NCI-H2196 (cell line): ENCODE measurements around the gene AGTR1.
"Not testable (repeated sequence)": the region's sequence is repeated elsewhere in the genome, so short reads cannot be mapped to it uniquely, and the experiment has no call there.

Experiments
- DNase-seq: peaks from one replicate; lab custom pipeline; 2025; ENCODE audit not compliant: unreplicated experiment; lab: John Stamatoyannopoulos, UW

Gene AGTR1

GRCh38 chr3:148757238-148758215, 59.8 kb downstream of the AGTR1 start:
- DNase-seq: no peak

GRCh38 chr3:148758303-148758884, 60.7 kb downstream of the AGTR1 start:
- no peak for DNase-seq

GRCh38 chr3:148759430-148759829, 61.7 kb downstream of the AGTR1 start:
- DNase-seq: no peak

GRCh38 chr3:148763156-148763680, 65.5 kb downstream of the AGTR1 start:
- no peak for DNase-seq

- DNase-seq: no peak
These were observed 66.6 kb downstream of the AGTR1 start for GRCh38 chr3:148763986-148764935.

- DNase-seq: no peak
These were observed 74.7 kb downstream of the AGTR1 start for GRCh38 chr3:148772361-148772760.

GRCh38 chr3:148772835-148773234, 75.1 kb downstream of the AGTR1 start:
- DNase-seq: no peak

GRCh38 chr3:148773805-148774204, 76.1 kb downstream of the AGTR1 start:
- DNase-seq: no peak

- DNase-seq: no peak
These were observed 81.2 kb downstream of the AGTR1 start for GRCh38 chr3:148778926-148779325.

GRCh38 chr3:148785026-148785425, 87.3 kb downstream of the AGTR1 start:
- not testable (repeated sequence) for DNase-seq

- DNase-seq: not testable (repeated sequence)
These were observed 88.5 kb downstream of the AGTR1 start for GRCh38 chr3:148786159-148786558.

GRCh38 chr3:148789146-148789545, 91.4 kb downstream of the AGTR1 start:
- DNase-seq: no peak

- DNase-seq: no peak
These were observed 92.2 kb downstream of the AGTR1 start for GRCh38 chr3:148789906-148790305.

GRCh38 chr3:148790370-148790769, 92.7 kb downstream of the AGTR1 start:
- no peak for DNase-seq

- no peak for DNase-seq
These were observed 93.4 kb downstream of the AGTR1 start for GRCh38 chr3:148790851-148791735.

- no peak for DNase-seq
These were observed 94.2 kb downstream of the AGTR1 start for GRCh38 chr3:148791920-148792319.

- no peak for DNase-seq
These were observed 94.8 kb downstream of the AGTR1 start for GRCh38 chr3:148792516-148792915.
